GM18505 (cell line): ENCODE results near the gene OIT3.
"Not testable (repeated sequence)": the region's sequence is repeated elsewhere in the genome, so short reads cannot be mapped to it uniquely, and the experiment has no call there.

Experiments
- ATAC-seq: cut with Tn5 transposase; IDR thresholded peaks from one replicate; pipeline ENCODE4 v1.9.1; 2021; ENCODE audit not compliant: unreplicated experiment
- POLR2A ChIP-seq: IDR thresholded peaks from 4 replicates; pipeline ENCODE4 v1.6.1; 2011; ENCODE audit warnings: borderline replicate concordance; ENCODE audit not compliant: insufficient read depth, insufficient read length; ENCODE audit errors: extremely low read depth

The OIT3 gene

DNA sequence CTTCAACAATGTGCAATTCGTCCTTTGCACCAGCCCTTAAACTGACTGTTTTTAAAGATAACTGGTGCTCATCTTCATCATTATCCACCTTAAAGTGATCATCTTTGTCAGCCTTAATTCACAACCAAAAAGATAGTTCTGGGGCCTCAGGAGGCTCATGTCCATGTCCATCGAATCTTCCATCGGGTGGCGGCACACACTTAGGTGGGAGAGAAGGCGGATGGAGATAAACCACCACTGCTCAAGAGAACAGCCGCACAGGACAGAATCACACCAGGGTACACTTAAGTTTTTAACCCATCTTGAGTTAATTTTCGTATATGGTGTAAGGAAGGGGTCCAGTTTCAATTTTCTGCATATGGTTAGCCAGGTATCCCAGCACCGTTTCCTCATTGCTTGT lies 24.8 kb downstream of the OIT3 start:
- no peak for ATAC-seq
- TF ChIP-seq POLR2A, result no peak

DNA sequence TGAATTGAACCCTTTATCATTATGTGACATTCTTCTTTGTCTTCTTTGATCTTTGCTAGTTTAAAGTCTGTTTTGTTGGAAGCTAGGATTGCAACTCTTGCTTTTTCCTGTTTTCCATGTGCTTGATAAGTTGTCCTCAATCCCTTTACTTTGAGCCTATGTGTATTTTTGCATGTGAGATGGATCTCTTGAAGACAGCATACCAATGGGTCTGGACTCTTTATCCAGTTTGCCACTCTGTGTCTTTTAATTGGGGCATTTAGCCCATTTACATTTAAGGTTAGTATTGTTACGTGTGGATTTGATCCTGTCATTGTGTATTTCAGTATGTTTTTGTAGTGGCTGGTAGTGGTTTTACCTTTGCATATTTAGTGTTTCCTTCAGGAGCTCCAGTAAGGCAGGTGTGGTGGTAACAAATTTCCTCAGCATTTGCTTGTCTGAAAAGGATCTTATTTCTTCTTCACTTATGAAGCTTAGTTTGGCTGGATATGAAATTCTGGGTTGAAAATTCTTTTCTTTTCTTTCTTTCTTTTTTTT lies 27.7 kb downstream of the OIT3 start:
- ATAC-seq, result not testable (repeated sequence)

DNA sequence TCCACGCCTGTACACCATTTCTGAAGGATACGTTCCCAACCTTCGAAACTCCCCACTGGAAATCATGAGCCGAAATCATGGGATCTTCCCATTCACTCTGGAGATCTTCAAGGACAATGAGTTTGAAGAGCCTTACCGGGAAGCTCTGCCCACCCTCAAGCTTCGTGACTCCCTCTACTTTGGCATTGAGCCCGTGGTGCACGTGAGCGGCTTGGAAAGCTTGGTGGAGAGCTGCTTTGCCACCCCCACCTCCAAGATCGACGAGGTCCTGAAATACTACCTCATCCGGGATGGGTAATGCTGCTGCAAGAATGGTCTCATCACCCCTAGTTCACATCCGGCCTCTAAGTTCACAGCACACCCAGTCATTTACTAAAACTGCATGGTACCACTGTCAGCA lies 30.8 kb downstream of the OIT3 start:
- no peak for ATAC-seq
- no peak for TF ChIP-seq POLR2A

DNA sequence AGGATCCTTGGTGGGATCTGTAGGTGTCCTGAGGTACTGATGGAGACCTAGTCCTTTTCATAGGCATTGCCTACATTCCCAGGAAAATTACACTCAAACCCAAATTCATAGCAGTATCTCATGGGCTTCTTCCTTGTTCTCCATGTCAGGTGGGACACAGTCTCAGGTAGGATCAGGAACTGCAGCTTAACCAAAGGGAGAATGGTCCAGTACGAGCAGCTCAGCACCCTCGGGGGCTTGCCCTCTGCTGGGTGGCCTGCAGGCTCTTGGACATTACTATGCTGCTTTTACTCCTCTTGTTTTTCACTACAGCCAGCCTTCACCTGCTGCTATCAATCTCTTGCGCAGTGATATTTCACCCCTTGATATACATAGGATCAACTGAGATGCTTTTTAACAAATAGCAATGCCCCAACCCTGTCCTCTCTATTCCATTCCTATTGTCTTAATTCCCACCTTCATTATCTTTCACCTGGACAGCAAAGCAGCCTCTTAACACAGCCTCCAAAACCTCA lies 32.5 kb downstream of the OIT3 start:
- no peak for TF ChIP-seq POLR2A
- ATAC-seq, result no peak

DNA sequence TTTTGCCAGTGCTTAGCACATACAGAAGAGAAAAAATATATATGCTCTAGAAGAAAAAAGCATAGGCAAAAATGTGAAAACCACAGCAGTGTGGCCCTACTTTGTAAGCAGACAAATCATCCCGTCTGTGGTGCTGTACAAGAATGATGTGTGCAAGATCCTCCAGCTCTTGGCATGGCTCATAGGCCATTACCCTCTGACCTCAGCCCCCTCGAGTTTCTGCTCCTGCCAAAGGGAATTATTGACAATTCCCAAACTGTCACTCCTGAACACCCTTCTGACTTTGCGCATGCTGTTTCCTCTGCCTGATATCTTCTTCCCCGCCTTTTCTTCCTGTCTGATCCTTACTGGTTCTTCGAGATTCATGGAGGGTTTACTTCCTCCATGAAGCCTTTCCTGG lies 33.9 kb downstream of the OIT3 start:
- TF ChIP-seq POLR2A, result no peak
- no peak for ATAC-seq

DNA sequence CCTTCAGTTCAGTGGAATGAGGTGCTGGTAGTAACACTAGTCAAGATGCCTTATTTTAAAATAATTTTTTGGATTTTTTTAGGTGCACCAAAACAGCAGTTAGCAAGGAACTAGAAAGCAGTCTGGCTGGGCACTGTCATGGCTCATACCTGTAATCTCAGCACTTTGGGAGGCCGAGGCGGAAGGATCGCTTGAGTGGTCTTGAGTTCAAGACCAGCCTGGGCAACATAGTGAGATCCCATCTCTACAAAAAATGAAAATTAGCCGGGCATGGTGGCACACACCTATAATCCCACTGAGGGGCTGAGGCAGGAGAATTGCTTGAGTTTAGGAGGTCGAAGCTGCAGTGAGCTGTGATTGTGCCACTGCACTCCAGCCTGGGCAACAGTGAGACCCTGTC lies 35.3 kb downstream of the OIT3 start:
- no peak for TF ChIP-seq POLR2A
- ATAC-seq, result no peak

GRCh38 chr10:72930276-72930675 lies 36.7 kb downstream of the OIT3 start:
- no peak for TF ChIP-seq POLR2A
- no peak for ATAC-seq

DNA sequence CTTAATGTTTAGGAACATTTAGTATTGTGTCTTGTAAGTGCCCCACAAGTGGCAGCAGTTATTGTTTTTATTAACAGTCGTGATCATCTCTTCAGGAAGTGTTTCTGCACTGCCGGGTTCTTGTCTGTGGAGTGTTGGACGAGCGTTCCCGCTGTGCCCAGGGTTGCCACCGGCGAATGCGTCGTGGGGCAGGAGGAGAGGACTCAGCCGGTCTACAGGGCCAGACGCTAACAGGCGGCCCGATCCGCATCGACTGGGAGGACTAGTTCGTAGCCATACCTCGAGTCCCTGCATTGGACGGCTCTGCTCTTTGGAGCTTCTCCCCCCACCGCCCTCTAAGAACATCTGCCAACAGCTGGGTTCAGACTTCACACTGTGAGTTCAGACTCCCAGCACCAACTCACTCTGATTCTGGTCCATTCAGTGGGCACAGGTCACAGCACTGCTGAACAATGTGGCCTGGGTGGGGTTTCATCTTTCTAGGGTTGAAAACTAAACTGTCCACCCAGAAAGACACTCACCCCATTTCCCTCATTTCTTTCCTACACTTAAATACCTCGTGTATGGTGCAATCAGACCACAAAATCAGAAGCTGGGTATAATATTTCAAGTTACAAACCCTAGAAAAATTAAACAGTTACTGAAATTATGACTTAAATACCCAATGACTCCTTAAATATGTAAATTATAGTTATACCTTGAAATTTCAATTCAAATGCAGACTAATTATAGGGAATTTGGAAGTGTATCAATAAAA lies 38.9 kb downstream of the OIT3 start:
- TF ChIP-seq POLR2A, result no peak
- no peak for ATAC-seq

DNA sequence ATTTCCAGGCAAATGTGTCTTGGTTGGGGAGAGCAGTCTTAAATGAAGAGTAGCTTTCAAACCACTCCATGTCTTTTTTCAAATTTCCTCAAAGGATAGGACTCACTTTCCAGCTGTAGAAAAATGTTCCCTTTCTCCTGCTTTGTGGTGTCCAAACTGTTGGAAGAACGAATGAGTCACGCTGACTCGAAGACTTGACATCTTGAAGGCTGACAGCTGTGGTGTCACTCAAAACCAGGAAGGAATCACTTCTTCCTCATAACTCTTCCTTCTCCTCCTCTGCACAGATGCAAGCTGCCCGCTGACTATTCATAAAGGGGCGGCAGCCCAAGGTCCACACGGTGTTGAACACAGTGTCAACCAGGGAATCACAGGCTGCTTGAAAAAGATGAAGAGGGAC lies 41.8 kb downstream of the OIT3 start:
- ATAC-seq, result no peak
- no peak for TF ChIP-seq POLR2A

GRCh38 chr10:72943498-72944234 lies 50.1 kb downstream of the OIT3 start:
- no peak for TF ChIP-seq POLR2A
- no peak for ATAC-seq

- no peak for ATAC-seq
- no peak for TF ChIP-seq POLR2A
Measured at GRCh38 chr10:72946963-72947362, 53.4 kb downstream of the OIT3 start.

DNA sequence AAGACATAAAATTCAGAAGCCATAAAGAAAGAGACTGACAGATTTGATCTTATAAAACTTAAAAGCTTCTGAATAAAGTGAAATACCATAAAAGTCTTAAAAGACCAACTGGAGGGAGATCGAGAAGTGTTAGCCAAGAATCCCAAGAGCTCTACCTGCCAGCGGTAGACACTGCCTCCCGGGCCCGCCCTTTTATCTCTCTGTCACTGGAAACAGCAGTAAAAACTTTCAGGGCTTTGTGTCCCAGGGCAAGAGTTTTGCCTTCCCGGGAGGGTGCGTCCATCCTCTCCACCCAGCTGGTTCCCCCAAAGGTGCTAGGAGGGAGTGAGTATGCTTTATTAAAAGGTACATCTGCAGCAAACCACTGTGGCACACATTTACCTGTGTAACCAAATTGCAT lies 55.2 kb downstream of the OIT3 start:
- no peak for ATAC-seq
- no peak for TF ChIP-seq POLR2A

DNA sequence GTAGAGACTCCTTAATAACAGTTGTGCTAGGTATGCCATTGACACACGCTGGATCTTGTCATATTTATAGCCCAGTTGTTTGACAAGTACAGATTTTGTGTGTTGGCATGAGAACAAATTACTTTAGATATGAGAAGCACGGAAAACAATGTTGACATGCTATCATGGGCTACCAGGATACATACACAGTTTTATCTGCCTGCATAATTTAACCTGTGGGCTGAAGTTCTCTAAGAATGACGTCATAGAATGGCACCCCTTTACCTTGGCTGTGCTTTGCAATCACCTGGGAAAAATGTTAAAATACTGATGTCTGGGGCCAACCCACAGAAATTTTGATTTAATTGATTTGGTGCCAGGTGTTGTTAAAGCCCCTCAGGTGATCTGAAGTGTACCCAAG lies 58.2 kb downstream of the OIT3 start:
- no peak for TF ChIP-seq POLR2A
- no peak for ATAC-seq

- ATAC-seq, result no peak
- no peak for TF ChIP-seq POLR2A
Measured at GRCh38 chr10:72952189-72952588, 58.6 kb downstream of the OIT3 start.
